Measurements from ENCODE around the gene RNF217. TPM values are rescaled to one million over a fixed set of nuclear protein-coding genes. Genes with fewer than 3 reads are reported as not detected.
"Not testable (repeated sequence)": the region's sequence is repeated elsewhere in the genome, so short reads cannot be mapped to it uniquely, and the experiment has no call there.

The RNF217 gene
- total RNA-seq, 4 donors from 2014 or later, result 6.0 to 24.3 (median 16.0) TPM

DNA sequence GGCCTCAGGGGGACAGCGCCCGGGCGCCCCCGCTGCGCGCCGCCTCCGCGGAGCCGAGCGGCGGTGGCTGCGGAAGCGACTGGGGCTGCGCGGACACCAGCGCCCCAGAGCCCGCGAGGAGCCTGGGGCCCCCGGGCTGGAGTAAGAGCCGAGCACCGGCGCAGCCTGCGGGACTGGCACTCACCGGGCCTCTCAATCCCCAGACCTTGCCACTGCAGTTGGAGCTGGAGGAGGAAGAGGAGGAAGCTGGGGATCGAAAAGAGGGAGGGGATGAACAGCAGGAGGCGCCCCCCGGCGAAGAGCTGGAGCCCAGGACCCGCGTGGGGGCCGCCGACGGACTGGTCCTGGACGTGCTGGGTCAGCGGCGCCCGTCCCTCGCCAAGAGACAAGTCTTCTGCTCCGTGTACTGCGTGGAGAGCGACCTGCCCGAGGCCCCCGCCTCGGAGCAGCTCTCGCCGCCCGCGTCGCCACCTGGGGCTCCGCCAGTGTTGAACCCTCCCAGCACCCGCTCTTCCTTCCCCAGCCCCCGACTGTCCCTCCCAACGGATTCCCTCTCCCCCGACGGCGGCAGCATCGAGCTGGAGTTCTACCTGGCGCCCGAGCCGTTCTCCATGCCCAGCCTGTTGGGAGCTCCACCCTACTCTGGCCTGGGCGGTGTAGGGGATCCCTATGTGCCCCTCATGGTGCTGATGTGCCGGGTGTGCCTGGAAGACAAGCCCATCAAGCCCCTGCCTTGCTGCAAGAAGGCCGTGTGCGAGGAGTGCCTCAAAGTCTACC lies 590 bp downstream of the RNF217 start:
- Histone ChIP-seq H3K9me3 (no peaks in the 10 kb centered on the region), H3K27ac (peak overlapping the region; percentile 92 to 96 (median 94)), H3K27me3 (no peaks in the 10 kb centered on the region), H3K36me3 (no peaks in the 10 kb centered on the region), H3K4me3 (peak overlapping the region; percentile 87 to 96 (median 88)), H3K4me1 (peaks cover 0 to 47% (median 15%) of the 10 kb centered on the region in 4 donors)
- 12% methylated on average over 60 of the region's 65 CpGs; no CpG with 5 or more reads in 1 of the 2 donors for WGBS, 2 donors (ENCODE audit: low coverage in 1 of 2)
- in situ Hi-C loops (cut with MboI; ENCODE audit: low pct_ligation_motif_present in 1 of 4, low pct_unique_long_range_greater_than_20kb in 1 of 4, low sequenced_read_pairs in 3 of 4), result no loop called here
- intact Hi-C loops (cut with DNase I; ENCODE audit: low total_unique reads), result loop anchor here (5.0 kb wide), 1 partner anchor 134 kb away; no protein-coding TSS in a partner anchor
- TF ChIP-seq EP300 (IDR thresholded peaks at IDR 0.05; ENCODE audit: low read depth) (no peak), POLR2AphosphoS5 (IDR thresholded peaks at IDR 0.05) (no peak), POLR2A (IDR thresholded peaks at IDR 0.05) (no peak)
- TF ChIP-seq, protein P1, sequence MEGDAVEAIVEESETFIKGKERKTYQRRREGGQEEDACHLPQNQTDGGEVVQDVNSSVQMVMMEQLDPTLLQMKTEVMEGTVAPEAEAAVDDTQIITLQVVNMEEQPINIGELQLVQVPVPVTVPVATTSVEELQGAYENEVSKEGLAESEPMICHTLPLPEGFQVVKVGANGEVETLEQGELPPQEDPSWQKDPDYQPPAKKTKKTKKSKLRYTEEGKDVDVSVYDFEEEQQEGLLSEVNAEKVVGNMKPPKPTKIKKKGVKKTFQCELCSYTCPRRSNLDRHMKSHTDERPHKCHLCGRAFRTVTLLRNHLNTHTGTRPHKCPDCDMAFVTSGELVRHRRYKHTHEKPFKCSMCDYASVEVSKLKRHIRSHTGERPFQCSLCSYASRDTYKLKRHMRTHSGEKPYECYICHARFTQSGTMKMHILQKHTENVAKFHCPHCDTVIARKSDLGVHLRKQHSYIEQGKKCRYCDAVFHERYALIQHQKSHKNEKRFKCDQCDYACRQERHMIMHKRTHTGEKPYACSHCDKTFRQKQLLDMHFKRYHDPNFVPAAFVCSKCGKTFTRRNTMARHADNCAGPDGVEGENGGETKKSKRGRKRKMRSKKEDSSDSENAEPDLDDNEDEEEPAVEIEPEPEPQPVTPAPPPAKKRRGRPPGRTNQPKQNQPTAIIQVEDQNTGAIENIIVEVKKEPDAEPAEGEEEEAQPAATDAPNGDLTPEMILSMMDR (IDR thresholded peaks at IDR 0.05), result no peak
- DNase-seq, result peak; percentile 49

DNA sequence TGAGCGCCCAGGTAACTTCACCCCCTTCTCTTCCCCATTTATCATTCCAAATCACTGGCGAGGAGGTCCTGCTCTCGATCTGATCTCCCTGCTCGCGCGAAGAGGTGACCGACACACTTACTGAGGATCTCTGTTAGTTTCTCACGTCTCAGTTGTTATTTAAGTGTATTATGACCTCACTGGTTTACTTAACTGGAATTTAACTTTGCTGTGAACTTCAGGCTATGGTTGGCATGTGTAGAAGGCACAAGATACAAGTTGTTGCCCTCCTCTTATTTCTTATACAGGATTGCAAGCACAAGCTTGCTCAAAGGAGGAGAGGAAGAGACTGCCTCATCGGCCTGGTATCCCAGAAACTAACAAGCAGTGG lies 1.2 kb downstream of the RNF217 start:
- TF ChIP-seq, protein P1 (IDR thresholded peaks at IDR 0.05), result no peak
- TF ChIP-seq POLR2A (IDR thresholded peaks at IDR 0.05) (no peak), POLR2AphosphoS5 (IDR thresholded peaks at IDR 0.05) (no peak), EP300 (IDR thresholded peaks at IDR 0.05; ENCODE audit: low read depth) (no peak)
- 5 to 9% methylated on average over 7 to 9 of the region's 9 CpGs for WGBS, 2 donors (ENCODE audit: low coverage in 1 of 2)
- intact Hi-C loops (cut with DNase I; ENCODE audit: low total_unique reads), result loop anchor here (5.0 kb wide), 1 partner anchor 134 kb away; no protein-coding TSS in a partner anchor
- H3K27me3 ChIP-seq, result no peaks in the 10 kb centered on the region
- H3K9me3 ChIP-seq, result no peaks in the 10 kb centered on the region
- H3K36me3 ChIP-seq, result no peaks in the 10 kb centered on the region
- H3K27ac ChIP-seq, result peak overlapping the region; percentile 92 to 96 (median 94)
- DNase-seq, result no peak
- H3K4me3 ChIP-seq, result peak overlapping the region; percentile 87 to 96 (median 88)
- H3K4me1 ChIP-seq, result peaks cover 0 to 47% (median 15%) of the 10 kb centered on the region in 4 donors
- in situ Hi-C loops (cut with MboI; ENCODE audit: low pct_ligation_motif_present in 1 of 4, low pct_unique_long_range_greater_than_20kb in 1 of 4, low sequenced_read_pairs in 3 of 4), result no loop called here

DNA sequence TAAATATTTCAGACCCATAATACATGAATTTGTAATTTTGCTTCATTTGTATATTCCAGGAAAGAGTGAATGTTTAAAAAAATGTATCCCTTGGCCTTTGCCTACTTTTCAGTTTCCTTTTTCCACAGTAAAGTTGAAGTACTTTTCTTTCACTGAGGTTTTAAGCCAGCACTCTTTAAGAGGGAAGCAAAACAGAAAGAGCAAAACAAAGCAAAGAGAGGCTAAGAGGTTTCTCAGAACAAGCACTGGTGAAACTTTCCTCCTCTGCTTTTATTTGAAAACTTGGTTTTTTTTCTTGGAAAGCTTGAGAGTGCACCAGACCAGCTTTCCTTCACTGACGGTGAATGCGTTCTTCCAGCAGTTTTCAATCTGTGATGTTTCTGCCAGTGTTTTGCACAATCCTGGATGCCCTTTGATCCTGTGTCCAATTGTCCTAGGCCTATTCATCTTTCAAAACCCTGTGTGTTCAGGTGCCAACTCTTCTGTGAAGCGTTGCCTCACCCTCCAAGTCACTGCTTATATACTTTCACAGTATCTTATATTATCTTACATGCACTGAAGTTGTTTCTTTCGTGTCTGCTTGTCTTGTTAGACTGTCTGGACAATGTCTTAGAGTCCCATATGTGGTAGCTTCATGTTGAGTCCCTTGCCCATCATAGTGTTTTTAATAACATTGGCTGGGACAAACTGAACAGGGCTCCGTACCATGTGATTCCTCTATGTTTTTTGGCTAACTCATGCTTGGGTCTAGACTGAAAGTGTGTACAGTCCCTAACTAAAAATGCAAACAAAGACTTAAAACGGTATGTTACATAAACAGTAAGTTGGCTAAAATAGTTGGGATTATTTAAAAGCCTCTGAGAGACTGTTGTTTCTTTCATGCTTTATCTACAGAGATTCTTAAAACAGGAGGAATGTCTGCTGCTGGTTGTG lies 1.9 kb downstream of the RNF217 start:
- Histone ChIP-seq H3K9me3 (no peaks in the 10 kb centered on the region), H3K27ac (peak overlapping the region; percentile 92 to 96 (median 94)), H3K36me3 (no peaks in the 10 kb centered on the region), H3K4me3 (peak overlapping the region in 3 of 4 donors; percentile 87 to 96 (median 90)), H3K27me3 (no peaks in the 10 kb centered on the region), H3K4me1 (peaks cover 0 to 49% (median 15%) of the 10 kb centered on the region in 4 donors)
- intact Hi-C loops (cut with DNase I; ENCODE audit: low total_unique reads), result loop anchor here (5.0 kb wide), 1 partner anchor 133 kb away; no protein-coding TSS in a partner anchor
- peak; percentile 53 to 89 (median 78) for TF ChIP-seq POLR2AphosphoS5 (IDR thresholded peaks at IDR 0.05)
- TF ChIP-seq, protein P1 (IDR thresholded peaks at IDR 0.05), result no peak
- WGBS, 2 donors (ENCODE audit: low coverage in 1 of 2), result 15 to 18% methylated on average over 6 of the region's 6 CpGs
- in situ Hi-C loops (cut with MboI; ENCODE audit: low pct_ligation_motif_present in 1 of 4, low pct_unique_long_range_greater_than_20kb in 1 of 4, low sequenced_read_pairs in 3 of 4), result no loop called here
- peak; percentile 51 for DNase-seq

DNA sequence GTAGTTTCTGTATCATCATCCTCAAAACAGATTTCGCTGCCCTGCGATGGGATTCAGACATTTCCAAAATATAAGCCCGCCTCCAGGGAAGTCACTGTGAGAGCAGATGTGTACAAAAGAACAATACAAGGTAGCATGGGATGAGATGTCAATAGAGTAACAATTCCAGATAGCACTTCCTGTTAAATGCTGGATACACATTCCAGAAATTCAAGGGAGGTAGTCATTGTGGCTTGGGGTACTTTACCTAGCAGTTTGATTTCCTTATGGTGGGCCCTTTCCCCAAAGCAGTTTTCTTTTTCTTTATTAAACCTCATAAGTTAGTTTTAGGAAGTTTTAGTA lies 2.5 kb downstream of the RNF217 start:
- Histone ChIP-seq H3K27me3 (no peaks in the 10 kb centered on the region), H3K4me3 (peak overlapping the region in 3 of 4 donors; percentile 87 to 96 (median 90)), H3K4me1 (peaks cover 0 to 49% (median 15%) of the 10 kb centered on the region in 4 donors), H3K36me3 (no peaks in the 10 kb centered on the region), H3K27ac (peak overlapping the region; percentile 92 to 96 (median 94)), H3K9me3 (no peaks in the 10 kb centered on the region)
- intact Hi-C loops (cut with DNase I; ENCODE audit: low total_unique reads) (loop anchor here (5.0 kb wide), 1 partner anchor 133 kb away; no protein-coding TSS in a partner anchor), in situ Hi-C loops (cut with MboI; ENCODE audit: low pct_ligation_motif_present in 1 of 4, low pct_unique_long_range_greater_than_20kb in 1 of 4, low sequenced_read_pairs in 3 of 4) (no loop called here)
- DNase-seq, result no peak
- WGBS, 2 donors (ENCODE audit: low coverage in 1 of 2), result 63 to 67% methylated on average over 3 of the region's 3 CpGs
- no peak for TF ChIP-seq POLR2AphosphoS5 (IDR thresholded peaks at IDR 0.05)

DNA sequence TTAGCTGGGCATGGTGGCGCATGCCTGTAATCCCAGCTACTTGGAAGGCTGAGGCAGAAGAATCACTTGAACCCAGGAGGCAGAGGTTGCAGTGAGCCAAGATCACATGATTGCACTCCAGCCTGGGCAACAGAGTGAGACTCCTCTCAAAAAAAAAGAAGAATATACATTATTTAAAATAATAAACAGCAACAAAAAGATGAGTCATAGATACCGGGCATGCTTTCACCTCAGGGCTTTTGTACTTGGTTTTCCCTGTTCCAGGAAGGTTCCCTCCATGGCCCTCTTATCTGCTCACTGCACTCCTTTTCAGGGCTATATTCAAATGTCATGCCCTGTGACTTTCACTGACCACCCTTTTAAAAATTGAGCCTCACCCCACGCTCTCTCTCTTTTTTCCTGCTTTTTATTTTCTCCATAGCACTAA lies 3.2 kb downstream of the RNF217 start:
- in situ Hi-C loops (cut with MboI; ENCODE audit: low pct_ligation_motif_present in 1 of 4, low pct_unique_long_range_greater_than_20kb in 1 of 4, low sequenced_read_pairs in 3 of 4); H3K36me3 ChIP-seq; H3K27me3 ChIP-seq; DNase-seq; H3K9me3 ChIP-seq; intact Hi-C loops (cut with DNase I; ENCODE audit: low total_unique reads): not testable (repeated sequence)
- Histone ChIP-seq H3K4me1 (peaks cover 0 to 47% (median 15%) of the 10 kb centered on the region in 4 donors), H3K27ac (peak overlapping the region; percentile 92 to 96 (median 94)), H3K4me3 (peak overlapping the region in 1 of 4 donors; percentile 87)
- 60 to 76% methylated on average over 2 to 3 of the region's 3 CpGs for WGBS, 2 donors (ENCODE audit: low coverage in 1 of 2)

Data from transverse colon (tissue), 4 donors.